ENCODE measurements around the gene HADH.
"Not testable (repeated sequence)": the region's sequence is repeated elsewhere in the genome, so short reads cannot be mapped to it uniquely, and the experiment has no call there.

Gene HADH

GRCh38 chr4:108033348-108033747 is 43.7 kb downstream of the HADH start:
- DNase-seq, result no peak

DNA sequence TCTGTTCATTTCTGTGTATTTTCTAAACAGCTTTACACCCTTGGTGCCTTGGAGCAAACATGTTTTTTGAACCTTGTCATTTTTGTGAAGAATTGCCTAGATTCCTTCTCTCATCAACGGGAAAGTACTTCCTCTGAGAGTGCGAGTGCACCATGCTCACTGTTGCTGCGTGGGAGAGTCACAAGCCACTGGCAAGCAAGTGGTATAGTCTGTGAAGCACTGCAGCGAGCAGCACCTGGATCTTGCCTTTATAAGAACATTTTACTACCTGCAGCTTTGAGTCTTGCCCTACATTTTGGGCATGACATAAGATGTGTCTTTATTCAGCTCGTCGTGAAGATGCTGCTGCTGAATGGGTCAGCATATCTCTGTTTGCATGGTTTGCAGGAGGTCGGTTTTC is 44.9 kb downstream of the HADH start:
- no peak for DNase-seq

- DNase-seq, result no peak
Observed at GRCh38 chr4:108035691-108036090, 46.0 kb downstream of the HADH start.

- DNase-seq, result no peak
Observed at GRCh38 chr4:108036213-108036612, 46.5 kb downstream of the HADH start.

- DNase-seq, result no peak
Observed at GRCh38 chr4:108037884-108038283, 48.2 kb downstream of the HADH start.

DNA sequence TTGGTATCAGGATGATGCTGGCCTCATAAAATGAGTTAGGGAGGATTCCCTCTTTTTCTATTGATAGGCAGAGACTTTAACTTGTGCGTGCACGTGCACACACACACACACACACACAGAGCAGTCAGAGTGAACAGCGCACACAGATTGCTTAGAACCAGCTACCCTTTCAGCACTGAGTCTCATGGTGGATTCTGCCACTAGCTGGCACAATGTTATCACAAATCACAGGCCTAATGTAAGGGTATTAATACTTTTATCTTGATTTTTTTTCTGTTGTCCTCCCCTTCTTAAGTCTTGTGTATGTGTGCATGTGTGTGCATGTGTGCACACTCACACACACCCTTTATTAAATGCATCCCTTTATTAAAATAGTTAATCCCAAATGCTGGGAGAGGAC is 53.2 kb downstream of the HADH start:
- no peak for DNase-seq

GRCh38 chr4:108043526-108043925 is 53.8 kb downstream of the HADH start:
- DNase-seq, result peak; percentile 57

DNA sequence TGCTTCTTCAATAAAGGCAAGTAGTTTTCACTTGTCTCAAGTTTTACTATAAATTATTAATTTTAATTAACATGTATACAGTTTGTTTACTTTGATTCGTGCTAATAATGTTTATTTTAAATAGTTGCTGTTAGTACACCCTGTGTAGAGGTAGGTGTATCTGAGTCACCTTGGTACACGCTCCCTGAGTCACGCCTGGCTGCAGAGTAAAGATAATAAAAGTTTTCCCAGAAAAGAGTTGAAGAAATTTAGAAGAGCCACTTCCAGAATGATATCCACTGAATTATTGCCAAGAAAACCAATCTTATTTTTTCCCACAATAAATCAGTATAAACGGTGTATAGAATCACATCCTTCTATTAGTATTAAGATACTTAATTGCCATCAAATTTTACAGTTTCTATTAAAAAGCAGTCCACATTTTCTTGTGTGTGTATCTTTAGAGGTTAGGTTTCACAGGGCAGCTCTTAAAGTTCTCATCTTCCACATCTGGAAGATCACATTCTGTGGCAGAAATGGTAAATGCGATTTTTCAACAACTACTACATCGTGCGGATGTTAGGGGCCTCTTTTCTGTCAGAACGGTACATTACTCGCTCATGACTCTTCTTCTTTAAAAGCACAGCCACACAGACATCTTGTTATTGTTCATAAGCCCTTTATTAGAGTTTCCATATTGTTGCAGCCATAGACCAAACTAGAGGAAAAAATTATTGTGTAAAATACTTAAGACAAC is 55.4 kb downstream of the HADH start:
- no peak for DNase-seq

DNA sequence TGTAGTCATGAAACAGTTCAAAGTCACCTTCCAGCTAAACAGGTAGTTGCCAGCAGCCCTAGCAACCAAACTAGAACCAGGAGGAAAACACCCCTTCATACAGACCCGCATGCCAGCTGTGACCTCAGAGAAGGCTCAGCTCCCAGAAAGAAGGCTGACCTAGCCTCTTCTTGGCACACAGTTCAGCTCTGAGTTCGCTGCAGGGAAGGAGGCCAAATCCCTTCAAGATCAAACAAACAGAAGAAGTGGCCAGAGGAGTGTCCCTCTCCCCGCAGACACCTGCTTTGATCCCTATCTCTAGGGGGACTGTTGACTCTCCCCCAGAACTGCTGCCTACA is 56.0 kb downstream of the HADH start:
- DNase-seq, result peak; percentile 51

DNA sequence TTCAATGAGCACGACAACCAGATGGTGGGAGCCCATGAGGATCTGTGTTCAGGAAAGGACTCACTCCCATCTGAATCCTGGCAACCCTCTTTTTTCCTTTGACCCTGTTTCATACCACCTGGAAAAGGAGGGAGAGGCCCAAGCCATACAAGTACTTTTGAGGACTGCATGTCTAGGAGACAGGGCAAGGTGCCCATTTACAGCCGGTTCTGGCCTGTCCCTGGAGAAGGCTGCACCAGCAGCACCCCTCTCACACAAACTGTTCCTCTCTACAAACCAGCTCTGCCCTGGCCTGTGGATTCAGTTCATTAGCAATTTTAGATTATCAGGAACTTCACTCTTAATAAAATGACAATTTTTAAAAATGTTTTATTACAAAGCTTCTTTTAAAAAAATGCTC is 57.5 kb downstream of the HADH start:
- DNase-seq, result peak; percentile 7

DNA sequence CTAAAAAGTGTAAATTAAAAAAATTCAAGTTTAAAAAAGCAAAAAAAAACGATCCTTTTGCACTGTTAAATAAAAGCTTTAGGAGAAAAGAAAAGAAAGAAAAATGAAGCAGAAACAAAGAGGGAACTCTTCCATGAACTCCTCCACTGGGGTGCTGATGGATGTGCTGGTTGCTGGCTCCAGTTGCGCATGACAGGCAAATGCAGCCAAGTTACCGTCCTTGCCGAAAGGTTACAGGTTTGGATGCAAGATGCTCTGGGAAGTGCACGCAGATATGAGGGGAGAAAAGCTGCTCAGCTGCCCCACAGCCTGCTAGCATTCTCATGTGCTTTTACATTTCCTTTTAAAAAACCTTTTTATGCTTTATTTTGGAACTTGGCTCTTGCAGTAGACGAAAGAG is 58.5 kb downstream of the HADH start:
- DNase-seq, result no peak

GRCh38 chr4:108048997-108049396 is 59.3 kb downstream of the HADH start:
- no peak for DNase-seq

DNA sequence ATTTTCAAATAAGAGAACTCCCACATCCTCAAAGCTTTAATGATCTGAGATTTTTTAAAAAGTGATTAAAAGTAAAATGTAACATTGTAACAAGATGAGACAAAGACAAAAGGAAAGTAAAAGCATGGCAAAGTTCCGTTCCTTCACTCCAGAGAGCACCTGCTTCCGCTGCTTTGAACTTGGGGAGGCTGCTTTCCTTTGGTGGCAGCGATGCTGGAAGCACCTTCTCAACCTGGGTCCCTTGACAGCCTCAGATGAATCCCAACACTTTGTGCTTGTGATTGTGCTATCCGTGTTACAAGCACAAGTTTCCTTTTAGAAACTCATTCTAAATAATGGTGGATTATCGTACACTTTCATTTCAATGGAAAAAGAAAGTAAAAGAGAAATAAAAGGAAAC is 59.7 kb downstream of the HADH start:
- no peak for DNase-seq

GRCh38 chr4:108050166-108051111 is 60.8 kb downstream of the HADH start:
- not testable (repeated sequence) for DNase-seq

DNA sequence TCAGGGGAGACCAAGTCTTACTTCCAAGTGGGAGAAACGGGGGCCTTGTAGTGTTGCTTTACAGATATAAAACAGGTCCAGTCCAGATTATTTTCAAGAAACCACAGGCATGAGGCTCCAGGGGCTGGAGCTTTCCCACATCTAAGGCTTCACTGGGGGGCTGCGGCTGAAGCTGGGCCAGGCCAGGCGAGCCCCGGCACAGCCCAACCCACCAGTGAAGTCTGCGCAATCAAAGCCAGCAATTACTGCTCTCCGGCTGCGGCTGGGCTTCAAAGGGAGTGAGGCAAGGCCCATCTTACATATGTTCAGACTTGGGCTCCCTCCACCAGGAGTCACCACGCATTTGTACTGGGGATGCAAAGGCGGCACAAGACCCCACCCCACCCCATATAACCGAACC is 61.7 kb downstream of the HADH start:
- no peak for DNase-seq

DNA sequence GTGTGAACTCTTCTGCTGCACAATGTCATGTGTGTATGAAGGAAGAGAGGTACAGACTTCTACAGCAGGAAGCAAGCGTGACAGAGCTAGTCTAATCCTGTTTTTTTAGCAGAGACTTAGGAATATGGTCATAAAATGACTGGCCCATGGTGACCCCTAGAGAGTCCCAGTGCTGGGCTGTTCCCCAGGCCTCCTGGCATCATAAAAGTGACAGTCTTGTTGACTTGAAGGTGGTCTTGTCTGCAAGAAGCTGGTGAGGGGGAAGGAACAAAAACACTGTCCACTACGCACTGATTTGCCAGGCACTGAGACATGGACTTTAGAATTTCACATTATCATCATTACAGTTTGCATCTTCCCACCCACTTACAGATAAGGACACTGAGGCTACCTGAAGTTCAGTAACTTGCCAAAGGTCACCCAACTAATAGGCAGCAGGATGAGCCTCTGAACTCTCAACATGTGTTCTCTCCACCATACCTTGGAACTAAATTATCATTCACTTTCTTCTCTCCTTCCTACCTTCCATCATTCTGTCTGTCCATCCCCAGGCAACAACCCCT is 63.0 kb downstream of the HADH start:
- no peak for DNase-seq

- DNase-seq, result no peak
Observed at GRCh38 chr4:108053251-108053711, 63.6 kb downstream of the HADH start.

DNA sequence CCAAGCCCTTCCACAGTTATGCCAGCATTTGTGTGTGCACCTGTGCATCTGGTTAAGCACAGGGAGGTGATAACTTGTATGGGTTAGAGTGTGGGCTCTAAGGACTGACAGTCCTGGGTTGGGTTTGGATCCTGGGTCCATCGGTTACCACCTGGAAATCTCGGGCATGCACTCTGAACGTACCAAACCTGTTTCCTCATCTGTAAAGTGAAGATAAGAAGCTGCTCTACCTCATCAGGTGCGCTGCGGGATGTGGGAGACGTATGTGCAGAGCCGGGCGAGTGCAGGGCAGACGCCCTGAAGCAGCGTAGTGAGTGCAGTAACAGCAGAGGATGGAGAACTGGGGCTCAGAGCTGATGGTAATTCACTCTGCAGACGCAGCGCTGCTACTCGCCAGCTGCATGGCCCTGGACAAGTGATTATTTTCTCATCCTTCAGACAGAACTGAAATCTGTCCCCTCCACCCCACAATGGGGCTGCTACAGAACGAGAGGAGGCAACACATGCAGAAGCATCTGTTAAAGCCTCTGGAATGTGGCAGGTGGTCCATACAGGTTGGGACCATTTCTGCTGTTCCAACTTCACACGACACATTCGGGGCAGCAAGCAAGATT is 64.4 kb downstream of the HADH start:
- DNase-seq, result no peak

- no peak for DNase-seq
Observed at GRCh38 chr4:108055787-108056186, 66.1 kb downstream of the HADH start.

DNA sequence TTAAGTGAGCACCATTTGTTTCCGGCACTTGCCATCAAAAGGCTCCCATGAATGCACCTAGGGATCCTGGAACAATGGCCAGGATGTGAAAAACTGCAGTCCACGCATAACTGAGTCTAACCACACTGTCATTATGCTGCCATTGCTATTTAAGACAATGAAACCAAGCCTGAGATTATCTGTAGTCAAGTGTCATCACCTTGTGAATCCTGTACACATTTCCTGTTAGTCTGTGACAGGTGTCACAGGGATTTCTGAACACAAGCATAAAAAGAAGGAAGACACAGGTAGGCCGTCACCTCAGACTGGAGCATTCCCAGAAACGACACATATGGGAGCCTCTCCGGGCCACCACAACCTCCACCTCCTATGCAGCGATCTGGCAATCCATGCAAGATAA is 66.7 kb downstream of the HADH start:
- no peak for DNase-seq

DNA sequence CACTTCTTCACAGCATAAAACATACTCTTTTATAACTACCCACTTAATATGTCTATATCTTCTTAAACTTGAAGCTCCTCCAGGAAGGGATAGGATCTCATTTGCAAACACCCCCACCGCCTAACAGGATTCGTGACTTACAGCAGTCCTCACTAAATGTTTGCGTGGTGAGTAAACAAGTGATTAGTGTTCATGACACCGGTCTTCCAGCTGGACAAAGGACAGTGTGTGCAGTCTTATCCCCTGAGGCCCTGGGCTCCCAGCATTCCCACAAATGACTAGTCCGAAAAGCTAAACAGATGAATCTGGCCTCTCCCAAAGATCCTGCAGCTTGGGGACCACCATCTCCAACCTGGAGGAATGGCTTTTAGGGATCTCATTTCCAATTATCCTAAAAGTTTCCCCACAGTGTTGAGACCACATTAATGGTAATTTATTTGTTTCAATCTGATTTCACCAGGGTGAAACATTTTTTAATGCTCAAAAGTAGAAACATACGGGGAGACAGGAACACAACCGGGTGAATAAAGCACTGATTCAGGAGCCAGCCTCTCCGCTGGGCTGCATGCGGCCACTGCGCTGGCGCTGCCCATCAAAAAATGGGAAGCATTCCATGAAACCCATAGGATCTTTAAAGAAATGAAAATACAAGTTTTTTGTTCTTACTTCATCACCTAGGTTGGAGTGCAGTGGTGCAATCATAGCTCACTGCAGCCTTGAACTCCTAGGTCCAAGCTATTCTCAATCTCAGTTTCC is 69.2 kb downstream of the HADH start:
- no peak for DNase-seq

DNA sequence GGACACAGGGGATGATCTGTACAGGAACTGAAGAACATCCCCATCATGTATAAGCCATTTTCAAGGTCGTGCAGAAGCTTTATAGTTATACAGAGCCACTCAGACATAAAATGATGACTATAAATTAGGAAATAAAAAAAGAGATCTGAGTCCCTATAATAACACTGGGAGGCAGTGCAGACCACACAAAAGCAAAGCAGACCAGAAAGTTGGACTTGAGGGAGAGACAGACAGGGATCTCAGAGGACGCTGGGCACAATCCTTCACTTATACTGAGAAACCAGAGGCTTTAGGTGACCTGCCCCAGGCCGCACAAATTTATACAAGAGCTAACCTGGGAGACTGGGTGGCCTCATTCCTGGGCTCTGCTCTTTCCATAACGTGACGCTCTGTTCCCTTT is 70.5 kb downstream of the HADH start:
- DNase-seq, result no peak

Data from DMS79 (cell line).